Endothelial cell of umbilical vein (primary cell): ENCODE measurements around the gene LRG1. TPM values are rescaled to one million over a fixed set of nuclear protein-coding genes. Genes with fewer than 3 reads are reported as not detected.

Experiments used
- BruUV-seq: library from RNA; stranded (reverse); fragments of 400-500 nt; replicated peaks from 2 replicates; lab custom pipeline; 2021; lab: Mats Ljungman, UMichigan
- CTCF ChIA-PET: fragments of 300-600, 350-600 bp; sonication (Branson Sonifier 250); formaldehyde crosslinking; loops from one replicate; lab custom pipeline; 2021; ENCODE audit warnings: antibody characterized with exemption, inconsistent platforms; lab: Charles Lee
- POLR2A ChIA-PET: fragments of 300-600, 350-600 bp; sonication (Branson Sonifier 250); formaldehyde crosslinking; loops from one replicate; lab custom pipeline; 2021; ENCODE audit warnings: antibody characterized with exemption, inconsistent platforms; lab: Charles Lee
- DNase-seq: peaks from one replicate; pipeline ENCODE4 v3.0.0-alpha.2; 2011; ENCODE audit warnings: low read depth, low spot score
- FAIRE-seq: peaks from 2 replicates; lab custom pipeline; 2011; peaks lifted over from hg19 to GRCh38; lab: Jason Lieb, UNC
- H2AFZ ChIP-seq: 2 replicates; pipeline ENCODE4 v1.6.0; 2012; ENCODE audit warnings: low read depth, low read length, control low read depth, inconsistent platforms
- H3K27ac ChIP-seq: 2 replicates; pipeline ENCODE4 v1.5.1; 2011; ENCODE audit warnings: low read depth, mild to moderate bottlenecking, control low read depth, low read length, moderate library complexity; ENCODE audit not compliant: insufficient read depth
- H3K27me3 ChIP-seq, 2 experiments: 2 replicates each; pipeline versions ENCODE4 v1.6.0 to v1.6.1; 2011; ENCODE audit warnings: low read length in 2 of 2, mixed read lengths in 1 of 2; ENCODE audit not compliant: control insufficient read depth in 2 of 2, insufficient read depth in 2 of 2
- H3K36me3 ChIP-seq, 2 experiments: 2 replicates in 1 of 2; 3 replicates in 1 of 2; pipeline ENCODE4 v1.5.1; 2011; ENCODE audit warnings: low read length in 2 of 2, mild to moderate bottlenecking in 1 of 2, moderate library complexity in 1 of 2; ENCODE audit not compliant: control insufficient read depth in 2 of 2, insufficient read depth in 2 of 2; ENCODE audit errors: extremely low read depth in 1 of 2
- H3K4me1 ChIP-seq: 3 replicates; pipeline ENCODE4 v1.5.1; 2011; ENCODE audit warnings: mild to moderate bottlenecking, low read length; ENCODE audit not compliant: control insufficient read depth, insufficient read depth; ENCODE audit errors: extremely low read depth
- H3K4me2 ChIP-seq: 2 replicates; pipeline ENCODE4 v1.6.1; 2011; ENCODE audit warnings: low read length, control low read depth, mixed read lengths; ENCODE audit not compliant: insufficient read depth
- H3K4me3 ChIP-seq, 3 experiments: fragments of 200-600 bp in 1 of 3; sonication (generic), shearing (Covaris generic) in 1 of 3; replicated peaks in 1 of 3; 2 replicates each; pipeline ENCODE4 v1.5.1; 2011 to 2016; ENCODE audit warnings: control low read depth in 3 of 3, low read length in 3 of 3, mild to moderate bottlenecking in 2 of 3, inconsistent platforms in 1 of 3, low read depth in 1 of 3, moderate library complexity in 1 of 3; ENCODE audit not compliant: insufficient read depth in 1 of 3
- H3K79me2 ChIP-seq: 2 replicates; pipeline ENCODE4 v1.6.0; 2012; ENCODE audit warnings: low read length, inconsistent platforms; ENCODE audit not compliant: control insufficient read depth, insufficient read depth
- H3K9ac ChIP-seq: replicated peaks from 2 replicates; pipeline ENCODE3; 2011; ENCODE audit warnings: low read length, control low read depth; ENCODE audit not compliant: insufficient read depth; ENCODE audit errors: extremely low read depth
- H3K9me1 ChIP-seq: replicated peaks from 3 replicates; pipeline ENCODE4 v1.6.0; 2011; ENCODE audit warnings: mild to moderate bottlenecking, low read length; ENCODE audit not compliant: control insufficient read depth, insufficient read depth; ENCODE audit errors: extremely low read depth
- H3K9me3 ChIP-seq: replicated peaks from 2 replicates; pipeline ENCODE4 v1.5.1; 2012; ENCODE audit warnings: low read length, inconsistent platforms; ENCODE audit not compliant: control insufficient read depth, insufficient read depth
- H4K20me1 ChIP-seq: replicated peaks from 2 replicates; pipeline ENCODE3; 2011; ENCODE audit warnings: mild to moderate bottlenecking, low read length; ENCODE audit not compliant: control insufficient read depth, insufficient read depth; ENCODE audit errors: extremely low read depth
- CTCF ChIP-seq, 2 donors: IDR thresholded peaks; 1 replicate in 1 of 2; 2 replicates in 1 of 2; pipeline ENCODE4 v1.5.1; 2011; ENCODE audit warnings: low read length in 2 of 2, mild to moderate bottlenecking in 2 of 2, moderate library complexity in 2 of 2, control low read depth in 1 of 2, inconsistent platforms in 1 of 2, low read depth in 1 of 2; ENCODE audit not compliant: insufficient read depth in 1 of 2; ENCODE audit errors: extremely low read depth in 1 of 2
- EZH2 ChIP-seq: IDR thresholded peaks from 2 replicates; pipeline ENCODE4 v1.6.1; 2012; ENCODE audit warnings: borderline replicate concordance, low read depth, mild to moderate bottlenecking, moderate library complexity, low read length, inconsistent platforms; ENCODE audit not compliant: severe bottlenecking
- FOS ChIP-seq: IDR thresholded peaks from 2 replicates; pipeline ENCODE4 v1.6.1; 2011; ENCODE audit warnings: mild to moderate bottlenecking, low read length, moderate library complexity, borderline replicate concordance; ENCODE audit not compliant: insufficient read depth
- GATA2 ChIP-seq: IDR thresholded peaks from 2 replicates; pipeline ENCODE4 v1.7.0; 2011; ENCODE audit warnings: low read depth, mild to moderate bottlenecking, moderate library complexity, mixed read lengths, low read length; ENCODE audit not compliant: insufficient read length, insufficient read depth
- JUN ChIP-seq: IDR thresholded peaks from 2 replicates; pipeline ENCODE4 v1.6.1; 2011; ENCODE audit warnings: borderline replicate concordance, low read depth; ENCODE audit not compliant: insufficient read length, insufficient read depth
- POLR2A ChIP-seq: IDR thresholded peaks from 2 replicates; pipeline ENCODE4 v1.6.1; 2012; ENCODE audit warnings: low read depth, mild to moderate bottlenecking, control low read depth, low read length
- POLR2AphosphoS5 ChIP-seq: IDR thresholded peaks from 2 replicates; pipeline ENCODE4 v1.6.1; 2012; ENCODE audit warnings: low read depth, mild to moderate bottlenecking, control low read depth, low read length, moderate library complexity; ENCODE audit not compliant: insufficient read depth
- dilution Hi-C: fragments of 300-500 bp; cut with MboI; formaldehyde crosslinking; loops from one replicate; pipeline ENCODE4 v1.15.0; 2019; ENCODE audit warnings: low sequenced_read_pairs; ENCODE audit not compliant: extremely low pct_ligation_motif_present
- intact Hi-C: fragments of 100-400 bp; cut with micrococcal nuclease; formaldehyde crosslinking; loops from one replicate; pipeline ENCODE4 v1.10.0; 2022
- polyA plus RNA-seq, 4 experiments: library from polyadenylated mRNA; depleted of rRNA in 3 of 4; stranded (reverse) in 3 of 4; unstranded in 1 of 4; fragments of >200 nt; gene quantifications; 2 replicates each; pipeline versions ENCODE4 v1.2.1 to v1.2.3, GENCODE V29; 2011 to 2012; ENCODE audit warnings: missing spikeins in 1 of 4
- total RNA-seq: library from RNA; stranded (reverse); gene quantifications from 2 replicates; pipeline ENCODE4 v1.2.3, GENCODE V29; 2021
- TF ChIP-seq, protein P1 (sequence below): IDR thresholded peaks from 2 replicates; pipeline ENCODE4 v1.6.1; 2011; ENCODE audit not compliant: insufficient read depth, insufficient read length

Gene LRG1
- total and polyA plus RNA-seq, 2 donors (not counting 3 experiments of a cell fraction or from before 2014, with no cell fraction given) = 0.21 to 0.31 TPM

DNA sequence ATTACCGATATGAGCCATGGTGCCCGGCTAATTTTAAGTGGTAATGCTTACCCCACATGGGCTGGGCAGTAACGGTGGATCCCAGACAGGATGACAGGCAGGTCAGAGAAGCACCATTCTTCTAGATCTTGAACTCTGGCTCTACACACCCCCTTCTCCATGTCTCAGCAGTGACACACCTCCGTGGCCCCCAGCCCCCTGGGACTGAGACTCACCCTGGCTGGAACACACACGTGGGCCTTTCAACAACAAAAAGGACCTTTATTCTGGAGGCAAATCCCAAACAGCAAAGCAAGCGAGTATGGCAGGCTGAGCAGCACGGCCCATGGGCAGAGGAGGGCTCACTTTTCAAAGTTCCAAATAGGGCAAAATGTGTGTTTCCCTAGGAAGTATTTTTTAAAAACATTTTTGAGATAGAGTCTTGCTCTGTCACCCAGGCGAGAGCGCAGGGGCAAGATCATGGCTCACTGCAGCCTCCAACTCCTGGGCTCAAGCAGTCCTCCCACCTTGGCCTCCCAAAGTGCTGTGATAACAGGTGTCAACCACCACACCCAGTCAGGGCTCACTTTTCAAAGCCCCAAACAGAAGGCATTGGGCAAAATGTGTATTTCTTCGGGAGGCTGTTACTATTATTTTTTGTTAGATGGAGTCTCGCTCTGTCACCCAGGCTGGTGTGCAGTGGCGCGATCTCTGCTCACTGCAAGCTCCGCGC is 17.4 kb downstream of the LRG1 start:
- CTCF ChIA-PET = interaction anchor here (0.6 to 4.8 kb wide), 22 partner anchors 8 to 282 kb away, joined by 3 to 98 read pairs (median 6); partner anchors contain the start of genes HDGFL2, LRG1, PLIN5 and SHD
- H3K4me3 ChIP-seq = no peak overlapping the region
- no peaks in the 10 kb centered on the region for H3K79me2 ChIP-seq
- no peaks in the 10 kb centered on the region for H4K20me1 ChIP-seq
- POLR2A ChIA-PET = no interaction called here
- FAIRE-seq (no peak), DNase-seq (no peak)
- no peak overlapping the region for H3K4me2 ChIP-seq
- no peaks in the 10 kb centered on the region for H3K4me1 ChIP-seq
- H3K27me3 ChIP-seq = no peaks in the 10 kb centered on the region
- dilution Hi-C loops (no loop called here), intact Hi-C loops (loop anchor here (1.0 kb wide), 1 partner anchor 114 kb away; no protein-coding TSS in a partner anchor)
- TF ChIP-seq GATA2 (no peak), EZH2 (no peak), POLR2A (no peak), FOS (no peak), POLR2AphosphoS5 (no peak), CTCF (IDR thresholded peaks at IDR 0.05; ENCODE audit: extremely low read depth in 1 of 2, insufficient read depth in 1 of 2, low read depth in 1 of 2, low read length in 2 of 2) (no peak), JUN (no peak)
- TF ChIP-seq, protein P1, sequence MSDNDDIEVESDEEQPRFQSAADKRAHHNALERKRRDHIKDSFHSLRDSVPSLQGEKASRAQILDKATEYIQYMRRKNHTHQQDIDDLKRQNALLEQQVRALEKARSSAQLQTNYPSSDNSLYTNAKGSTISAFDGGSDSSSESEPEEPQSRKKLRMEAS = no peak
- H2AFZ ChIP-seq = no peak overlapping the region
- no TSS peak for BruUV-seq
- no peak overlapping the region for H3K27ac ChIP-seq
- no peak overlapping the region for H3K9ac ChIP-seq
- no peaks in the 10 kb centered on the region for H3K36me3 ChIP-seq
- no peaks in the 10 kb centered on the region for H3K9me1 ChIP-seq
- no peaks in the 10 kb centered on the region for H3K9me3 ChIP-seq
